KMS-11 (cell line): ENCODE data around the gene CEP170B.

ENCODE experiments used
- H2AFZ ChIP-seq: fragments of 200-600 bp; sonication (generic); 2 replicates; pipeline ENCODE4 v1.6.1; 2016; ENCODE audit warnings: antibody characterized with exemption, mixed run types, low read depth
- H3K27ac ChIP-seq: fragments of 200-600 bp; sonication (generic); 2 replicates; pipeline ENCODE4 v1.6.1; 2016; ENCODE audit warnings: mild to moderate bottlenecking, mixed run types
- H3K27me3 ChIP-seq: fragments of 200-600 bp; sonication (generic); 2 replicates; pipeline ENCODE4 v1.6.1; 2017; ENCODE audit warnings: mild to moderate bottlenecking, low read depth, mixed run types, moderate library complexity; ENCODE audit not compliant: insufficient read depth
- H3K36me3 ChIP-seq: fragments of 200-600 bp; sonication (generic); 2 replicates; pipeline ENCODE4 v1.6.1; 2017; ENCODE audit warnings: mild to moderate bottlenecking, mixed run types; ENCODE audit not compliant: insufficient read depth
- H3K4me1 ChIP-seq: fragments of 200-600 bp; sonication (generic); 2 replicates; pipeline ENCODE4 v1.6.1; 2016; ENCODE audit warnings: mild to moderate bottlenecking, low read depth, mixed run types; ENCODE audit not compliant: poor library complexity, severe bottlenecking
- H3K4me2 ChIP-seq: fragments of 200-600 bp; sonication (generic); 2 replicates; pipeline ENCODE4 v1.7.0; 2016; ENCODE audit warnings: mild to moderate bottlenecking, mixed run types
- H3K4me3 ChIP-seq: fragments of 200-600 bp; sonication (generic); IDR thresholded peaks from 2 replicates; pipeline ENCODE4 v1.6.1; 2017; ENCODE audit warnings: low read depth, low read length, mixed read lengths; ENCODE audit not compliant: insufficient read depth
- H3K79me2 ChIP-seq: fragments of 200-600 bp; sonication (generic); 2 replicates; pipeline ENCODE4 v1.6.1; 2016; ENCODE audit warnings: low read depth, mixed run types; ENCODE audit not compliant: insufficient read depth
- H3K9ac ChIP-seq: fragments of 200-600 bp; sonication (generic); 2 replicates; pipeline ENCODE4 v1.6.1; 2016; ENCODE audit warnings: mild to moderate bottlenecking, mixed run types
- H4K20me1 ChIP-seq: fragments of 200-600 bp; sonication (generic); 2 replicates; pipeline ENCODE4 v1.6.1; 2016; ENCODE audit warnings: mild to moderate bottlenecking, mixed run types; ENCODE audit not compliant: insufficient read depth
- TF ChIP-seq, protein P1 (sequence below): fragments of 200-600 bp; sonication (generic); conservative IDR thresholded peaks from 2 replicates; pipeline ENCODE4 v1.6.1; 2017; ENCODE audit warnings: low read depth, mild to moderate bottlenecking, antibody characterized with exemption, low read length, moderate library complexity, mixed read lengths

The CEP170B gene

DNA sequence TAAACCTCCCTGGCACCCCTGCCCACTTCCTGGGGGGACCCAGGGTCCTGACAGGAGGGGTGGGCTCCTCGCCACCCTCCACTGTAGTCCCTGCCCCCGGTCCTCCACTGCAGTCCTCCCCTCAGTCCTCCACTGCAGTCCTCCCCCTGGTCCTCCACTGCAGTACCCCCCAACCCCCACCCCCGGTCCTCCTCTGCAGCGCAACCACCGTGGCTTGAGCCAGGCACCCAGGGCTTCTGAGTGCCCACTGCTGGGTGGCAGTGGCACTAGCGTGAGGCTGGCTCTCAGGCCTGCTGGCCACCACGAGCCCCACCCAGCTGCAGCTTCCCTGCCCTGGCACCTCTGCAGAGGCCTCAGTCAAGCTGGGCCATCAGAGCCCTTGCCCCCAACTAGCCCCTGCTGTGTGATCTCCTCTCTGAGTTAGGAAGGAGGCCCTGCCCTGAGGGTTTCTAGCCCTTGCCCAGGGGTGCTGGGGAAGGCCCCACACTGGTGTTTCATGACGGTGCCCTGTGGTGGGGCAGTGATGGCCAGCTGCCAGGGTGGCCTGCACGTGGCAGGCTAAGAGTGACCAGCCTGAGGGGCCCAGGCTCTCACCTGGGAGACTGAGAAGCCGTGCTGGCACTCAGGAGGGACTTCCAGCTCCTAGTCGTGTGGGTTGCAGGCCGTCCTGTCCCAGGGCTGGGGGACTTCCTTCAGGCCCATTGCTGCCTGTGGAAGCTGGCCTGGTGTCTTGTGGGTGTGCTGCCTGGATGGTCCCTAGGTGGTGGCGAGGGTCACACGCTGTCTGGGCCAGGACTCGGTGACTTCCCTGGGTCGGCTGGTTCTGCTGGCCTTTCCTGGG is 9.7 kb downstream of the CEP170B start:
- Histone ChIP-seq H3K27ac (no peak overlapping the region), H3K4me3 (no peak overlapping the region), H3K79me2 (no peaks in the 10 kb centered on the region), H3K9ac (no peak overlapping the region), H2AFZ (no peak overlapping the region), H4K20me1 (no peaks in the 10 kb centered on the region), H3K4me1 (peaks cover 4% of the 10 kb centered on the region), H3K36me3 (no peaks in the 10 kb centered on the region), H3K27me3 (no peaks in the 10 kb centered on the region), H3K4me2 (no peak overlapping the region)
- TF ChIP-seq, protein P1, sequence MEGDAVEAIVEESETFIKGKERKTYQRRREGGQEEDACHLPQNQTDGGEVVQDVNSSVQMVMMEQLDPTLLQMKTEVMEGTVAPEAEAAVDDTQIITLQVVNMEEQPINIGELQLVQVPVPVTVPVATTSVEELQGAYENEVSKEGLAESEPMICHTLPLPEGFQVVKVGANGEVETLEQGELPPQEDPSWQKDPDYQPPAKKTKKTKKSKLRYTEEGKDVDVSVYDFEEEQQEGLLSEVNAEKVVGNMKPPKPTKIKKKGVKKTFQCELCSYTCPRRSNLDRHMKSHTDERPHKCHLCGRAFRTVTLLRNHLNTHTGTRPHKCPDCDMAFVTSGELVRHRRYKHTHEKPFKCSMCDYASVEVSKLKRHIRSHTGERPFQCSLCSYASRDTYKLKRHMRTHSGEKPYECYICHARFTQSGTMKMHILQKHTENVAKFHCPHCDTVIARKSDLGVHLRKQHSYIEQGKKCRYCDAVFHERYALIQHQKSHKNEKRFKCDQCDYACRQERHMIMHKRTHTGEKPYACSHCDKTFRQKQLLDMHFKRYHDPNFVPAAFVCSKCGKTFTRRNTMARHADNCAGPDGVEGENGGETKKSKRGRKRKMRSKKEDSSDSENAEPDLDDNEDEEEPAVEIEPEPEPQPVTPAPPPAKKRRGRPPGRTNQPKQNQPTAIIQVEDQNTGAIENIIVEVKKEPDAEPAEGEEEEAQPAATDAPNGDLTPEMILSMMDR: no peak

DNA sequence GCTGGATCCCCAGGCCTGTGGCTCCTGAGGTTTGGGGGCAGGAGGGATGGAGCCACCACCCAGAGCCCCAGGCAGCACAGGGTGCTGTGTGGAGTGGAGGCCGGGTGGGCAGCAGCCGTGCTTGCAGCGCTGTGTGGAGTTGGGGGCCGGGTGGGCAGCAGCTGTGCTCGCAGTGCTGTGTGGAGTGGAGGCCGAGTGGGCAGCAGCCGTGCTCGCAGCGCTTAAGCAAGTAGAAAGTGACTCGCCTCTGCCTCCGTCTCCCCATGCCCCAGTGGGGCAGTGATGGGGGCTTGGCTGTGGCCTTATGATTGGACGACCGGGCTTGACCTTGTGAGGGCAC is 10.3 kb downstream of the CEP170B start:
- H3K9ac ChIP-seq: no peak overlapping the region
- no peak overlapping the region for H3K4me2 ChIP-seq
- H3K4me1 ChIP-seq: peaks cover 4% of the 10 kb centered on the region
- H3K79me2 ChIP-seq: no peaks in the 10 kb centered on the region
- TF ChIP-seq, protein P1: no peak
- no peaks in the 10 kb centered on the region for H3K27me3 ChIP-seq
- H3K36me3 ChIP-seq: no peaks in the 10 kb centered on the region
- no peak overlapping the region for H2AFZ ChIP-seq
- no peak overlapping the region for H3K27ac ChIP-seq
- no peaks in the 10 kb centered on the region for H4K20me1 ChIP-seq
- H3K4me3 ChIP-seq: no peak overlapping the region

DNA sequence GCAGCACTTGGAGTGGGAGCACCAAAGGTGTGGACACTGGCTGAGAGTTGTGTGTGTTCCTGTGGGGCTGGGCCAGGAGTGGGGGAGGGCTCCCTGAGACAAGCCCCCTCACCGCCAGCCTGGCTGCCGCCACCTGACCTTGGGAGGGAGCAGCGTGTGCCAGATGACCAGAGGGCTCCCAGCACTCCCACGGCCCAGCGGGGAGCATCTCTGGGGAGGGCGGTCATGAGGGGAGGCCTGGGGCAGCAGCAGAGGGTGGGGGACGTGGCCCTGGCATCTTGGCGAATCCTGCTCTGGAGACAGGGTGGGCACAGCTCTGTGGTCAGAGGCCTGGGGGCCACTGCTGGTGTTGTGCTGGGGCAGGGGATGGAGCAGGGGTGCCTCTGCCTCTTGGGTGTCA is 10.7 kb downstream of the CEP170B start:
- TF ChIP-seq, protein P1: no peak
- no peak overlapping the region for H3K9ac ChIP-seq
- no peak overlapping the region for H3K4me3 ChIP-seq
- H4K20me1 ChIP-seq: no peaks in the 10 kb centered on the region
- H3K27me3 ChIP-seq: no peaks in the 10 kb centered on the region
- H3K4me2 ChIP-seq: no peak overlapping the region
- no peaks in the 10 kb centered on the region for H3K79me2 ChIP-seq
- H2AFZ ChIP-seq: no peak overlapping the region
- no peaks in the 10 kb centered on the region for H3K36me3 ChIP-seq
- peaks cover 4% of the 10 kb centered on the region for H3K4me1 ChIP-seq
- H3K27ac ChIP-seq: no peak overlapping the region

DNA sequence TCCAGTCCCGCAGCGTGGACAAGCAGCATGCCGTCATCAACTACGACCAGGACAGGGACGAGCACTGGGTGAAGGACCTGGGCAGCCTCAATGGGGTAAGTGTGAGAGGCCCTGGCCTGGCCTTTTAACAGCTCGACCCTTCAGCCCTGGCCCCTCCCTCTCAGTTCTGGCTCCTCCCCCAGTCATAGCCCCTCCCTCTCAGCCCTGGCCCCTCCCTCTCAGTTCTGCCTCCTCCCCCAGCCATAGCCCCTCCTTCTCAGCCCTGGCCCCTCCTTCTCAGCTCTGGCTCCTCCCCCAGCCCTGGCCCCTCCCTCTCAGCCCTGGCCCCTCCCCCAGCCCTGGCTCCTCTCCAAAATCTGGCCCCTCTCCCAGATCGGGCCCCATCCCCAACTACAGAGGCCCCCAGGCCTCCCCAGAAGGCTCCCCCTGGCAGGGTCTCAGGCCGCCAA is 11.2 kb downstream of the CEP170B start:
- no peak overlapping the region for H3K4me2 ChIP-seq
- H3K27ac ChIP-seq: no peak overlapping the region
- H3K4me1 ChIP-seq: peaks cover 4% of the 10 kb centered on the region
- no peak overlapping the region for H2AFZ ChIP-seq
- no peak overlapping the region for H3K4me3 ChIP-seq
- TF ChIP-seq, protein P1: no peak
- no peak overlapping the region for H3K9ac ChIP-seq
- no peaks in the 10 kb centered on the region for H4K20me1 ChIP-seq
- H3K79me2 ChIP-seq: no peaks in the 10 kb centered on the region
- no peaks in the 10 kb centered on the region for H3K36me3 ChIP-seq
- H3K27me3 ChIP-seq: no peaks in the 10 kb centered on the region
